K562 (cell line): ENCODE data around the gene GPHA2. TPM values are rescaled to one million over a fixed set of nuclear protein-coding genes. Genes with fewer than 3 reads are reported as not detected.

Experiments used
- ATAC-seq: fragments of 200-7000 bp; cut with Tn5 transposase; 3 replicates; pipeline ENCODE4 v1.9.1; 2020; ENCODE audit warnings: moderate library complexity
- BruUV-seq: library from RNA; stranded (reverse); fragments of 400-500 nt; replicated peaks from 2 replicates; lab custom pipeline; 2021; lab: Mats Ljungman, UMichigan
- CTCF ChIA-PET: fragments of 300-600 bp; formaldehyde crosslinking; extraction: SDS; loops from one replicate; lab custom pipeline; 2021; ENCODE audit warnings: low intra/inter-chr PET ratio; lab: Yijun Ruan, JAX
- POLR2A ChIA-PET: fragments of 300-600, 350-650 bp; sonication (Branson Sonifier 250); formaldehyde crosslinking; extraction: SDS; loops from one replicate; lab custom pipeline; 2021; ENCODE audit warnings: antibody characterized with exemption, inconsistent platforms; lab: Yijun Ruan, JAX
- DNase-seq, 4 experiments: peaks; one replicate each; pipeline versions ENCODE4 v3.0.0 to v3.0.0-alpha.2; 2011 to 2018; ENCODE audit warnings: low spot score in 3 of 4, mixed read lengths in 3 of 4; ENCODE audit errors: extremely low read depth in 1 of 4
- FAIRE-seq: peaks from 2 replicates; lab custom pipeline; 2011; peaks lifted over from hg19 to GRCh38; lab: Jason Lieb, UNC
- H2AFZ ChIP-seq: 2 replicates; pipeline ENCODE4 v1.6.0; 2011; ENCODE audit warnings: low read depth, low read length, control low read depth, inconsistent platforms
- H3K27ac ChIP-seq: fragments of 200-600 bp; 3 replicates; pipeline ENCODE4 v1.8.0; 2011; ENCODE audit warnings: low read depth, mild to moderate bottlenecking, control low read depth, inconsistent platforms, low read length, moderate library complexity, mixed read lengths; ENCODE audit errors: extremely low read depth
- H3K27me3 ChIP-seq, 2 experiments: fragments of 300-600 bp in 1 of 2; 2 replicates in 1 of 2; 3 replicates in 1 of 2; pipeline versions ENCODE4 v1.6.0 to v1.8.0; 2011; ENCODE audit warnings: inconsistent platforms in 2 of 2, low read length in 2 of 2, mild to moderate bottlenecking in 1 of 2, mixed read lengths in 1 of 2, moderate library complexity in 1 of 2; ENCODE audit not compliant: control insufficient read depth in 2 of 2, insufficient read depth in 2 of 2
- H3K36me3 ChIP-seq: fragments of 300-600 bp; 3 replicates; pipeline ENCODE4 v1.8.0; 2011; ENCODE audit warnings: mild to moderate bottlenecking, low read length, inconsistent platforms; ENCODE audit not compliant: control insufficient read depth, insufficient read depth
- H3K4me1 ChIP-seq, 2 experiments: fragments of 200-600 bp in 1 of 2; replicated peaks in 1 of 2; 2 replicates in 1 of 2; 3 replicates in 1 of 2; pipeline versions ENCODE4 v1.5.1 to v1.8.0; 2011; ENCODE audit warnings: inconsistent platforms in 2 of 2, low read length in 2 of 2, mild to moderate bottlenecking in 1 of 2, mixed read lengths in 1 of 2, moderate library complexity in 1 of 2; ENCODE audit not compliant: control insufficient read depth in 2 of 2, insufficient read depth in 2 of 2
- H3K4me2 ChIP-seq: 2 replicates; pipeline ENCODE4 v1.6.1; 2011; ENCODE audit warnings: low read length, control low read depth, inconsistent platforms, mixed read lengths; ENCODE audit not compliant: insufficient read depth
- H3K4me3 ChIP-seq: fragments of 200-600 bp; sonication (generic), shearing (Covaris generic); 2 replicates; pipeline ENCODE4 v1.5.1; 2016; ENCODE audit warnings: control low read depth, inconsistent platforms
- H3K79me2 ChIP-seq: fragments of 200-600 bp; 3 replicates; pipeline ENCODE4 v1.8.0; 2011; ENCODE audit warnings: low read length, inconsistent platforms; ENCODE audit not compliant: control insufficient read depth, insufficient read depth
- H3K9ac ChIP-seq, 2 experiments: 2 replicates each; pipeline versions ENCODE4 v1.6.0 to v1.6.1; 2011; ENCODE audit warnings: low read depth in 2 of 2, low read length in 2 of 2, control low read depth in 1 of 2, inconsistent platforms in 1 of 2, mild to moderate bottlenecking in 1 of 2, mixed read lengths in 1 of 2; ENCODE audit not compliant: insufficient read depth in 1 of 2
- H3K9me1 ChIP-seq: one replicate; pipeline ENCODE4 v1.6.0; 2011; ENCODE audit warnings: inconsistent platforms, mild to moderate bottlenecking, low read length, moderate library complexity; ENCODE audit not compliant: control insufficient read depth, insufficient read depth
- H3K9me3 ChIP-seq: replicated peaks from 2 replicates; pipeline ENCODE4 v1.5.1; 2011; ENCODE audit warnings: low read depth, low read length, inconsistent platforms; ENCODE audit not compliant: control insufficient read depth, insufficient read depth
- H4K20me1 ChIP-seq: replicated peaks from 2 replicates; pipeline ENCODE4 v1.6.1; 2011; ENCODE audit warnings: low read length, inconsistent platforms, mixed read lengths; ENCODE audit not compliant: control insufficient read depth, insufficient read depth
- ATF4 ChIP-seq: fragments of 450-650 bp; formaldehyde crosslinking; IDR thresholded peaks from 2 replicates; pipeline ENCODE4 v1.4.0; 2022; ENCODE audit warnings: mild to moderate bottlenecking, moderate library complexity
- DPF2 ChIP-seq: fragments of 450-650 bp; IDR thresholded peaks from 2 replicates; pipeline ENCODE4 v1.6.1; 2016
- FOSL1 ChIP-seq: fragments of 200-800 bp; sonication (Bioruptor generic); conservative IDR thresholded peaks from 2 replicates; pipeline ENCODE4 v1.6.1; 2016; ENCODE audit warnings: missing genetic modification characterization, missing compliant biosample characterization
- MBD1 ChIP-seq: fragments of 250-450 bp; sonication (Bioruptor Pico); IDR thresholded peaks from 2 replicates; pipeline ENCODE4 v1.8.0; 2022; ENCODE audit warnings: inconsistent platforms
- MBD2 ChIP-seq: sonication (generic); IDR thresholded peaks from 2 replicates; pipeline ENCODE4 v1.6.1; 2016; ENCODE audit warnings: low read depth, borderline replicate concordance
- NKRF ChIP-seq: fragments of 450-650 bp; IDR thresholded peaks from 2 replicates; pipeline ENCODE4 v1.6.1; 2016; ENCODE audit warnings: borderline replicate concordance
- RBM14 ChIP-seq: fragments of 200-400 bp; formaldehyde crosslinking; IDR thresholded peaks from 2 replicates; pipeline ENCODE4 v1.6.1; 2018; ENCODE audit warnings: low read depth, mild to moderate bottlenecking, low read length, moderate library complexity, borderline replicate concordance; ENCODE audit not compliant: insufficient read depth
- SPI1 ChIP-seq: IDR thresholded peaks from 2 replicates; pipeline ENCODE4 v1.6.1; 2011; ENCODE audit warnings: low read depth, low read length, control low read depth, borderline replicate concordance
- TEAD2 ChIP-seq: fragments of 450-650 bp; IDR thresholded peaks from 2 replicates; pipeline ENCODE4 v1.6.1; 2016; ENCODE audit warnings: missing genetic modification characterization, control low read depth, missing compliant biosample characterization
- VEZF1 ChIP-seq: fragments of 200-800 bp; sonication (Bioruptor generic); IDR thresholded peaks from 2 replicates; pipeline ENCODE4 v1.6.1; 2017; ENCODE audit warnings: missing genetic modification characterization, missing compliant biosample characterization
- ZFP30 ChIP-seq: fragments of 250-450 bp; sonication (Bioruptor Pico); IDR thresholded peaks from 2 replicates; pipeline ENCODE4 v1.8.0; 2022; ENCODE audit warnings: moderate library complexity, mild to moderate bottlenecking, inconsistent platforms, borderline replicate concordance
- ZNF212 ChIP-seq: fragments of 450-650 bp; formaldehyde crosslinking; IDR thresholded peaks from 2 replicates; pipeline ENCODE4 v1.4.0; 2020; ENCODE audit warnings: mild to moderate bottlenecking
- ZNF778 ChIP-seq: fragments of 450-650 bp; formaldehyde crosslinking; IDR thresholded peaks from 2 replicates; pipeline ENCODE4 v1.4.0; 2020; ENCODE audit warnings: mild to moderate bottlenecking, moderate library complexity
- ZSCAN32 ChIP-seq: fragments of 450-650 bp; formaldehyde crosslinking; IDR thresholded peaks from 2 replicates; pipeline ENCODE4 v1.4.0; 2020; ENCODE audit warnings: mild to moderate bottlenecking, moderate library complexity
- WGBS: fragments of 100-300 bp; shearing (Covaris generic); methylation state at CpG from one replicate; pipeline ENCODE4 v1.1.6; 2016; ENCODE audit warnings: low coverage, mixed read lengths; ENCODE audit not compliant: insufficient coverage; ENCODE audit errors: missing lambda C conversion rate; 5-methylcytosine and 5-hydroxymethylcytosine counted together
- in situ Hi-C: fragments of 300-500 bp; cut with MboI; formaldehyde crosslinking; loops from 4 replicates; pipeline ENCODE4 v1.15.0; 2018; ENCODE audit warnings: inconsistent platforms, mixed read lengths
- intact Hi-C: fragments of 100-400 bp; cut with micrococcal nuclease; formaldehyde crosslinking; loops from 2 replicates; pipeline ENCODE4 v1.14.2; 2022
- polyA plus RNA-seq, 8 experiments: library from polyadenylated mRNA; depleted of rRNA in 4 of 8; stranded (reverse) in 5 of 8; unstranded in 3 of 8; fragments of >200 nt; fragmentation: Nextera tagmentation in 2 of 8; fragmentation: Illumina TruSeq in 1 of 8; extraction: Ambion mirVana in 2 of 8; extraction: Trizol in 1 of 8; gene quantifications; 2 replicates each; pipeline versions ENCODE4 v1.2.1 to v1.2.3, GENCODE V29; 2011 to 2014; ENCODE audit warnings: inconsistent platforms in 1 of 8, missing spikeins in 1 of 8
- total RNA-seq, 7 experiments: library from RNA; depleted of rRNA in 6 of 7; stranded (reverse); fragments of >200 nt in 6 of 7; fragmentation: Illumina TruSeq in 2 of 7; extraction: Trizol in 2 of 7; gene quantifications; 2 replicates each; pipeline versions ENCODE4 v1.2.1 to v1.2.3, GENCODE V29; 2011 to 2021; ENCODE audit warnings: low replicate concordance in 1 of 7

GPHA2 gene
- total and polyA plus RNA-seq, 9 of the 15 experiments (the other 6 are each of a cell fraction or from before 2014, with no cell fraction given), result 0.17 to 0.22 TPM; not detected in 7

GRCh38 chr11:64916775-64917662 lies 18.7 kb downstream of the GPHA2 start, which contains the start of gene ATG2A:
Gene ATG2A (minus strand): TSS chr11:64917209. CDS start chr11:64917135, 74 bp downstream.
- in situ Hi-C loops (no loop called here), intact Hi-C loops (loop anchor here (1.0 kb wide), 2 partner anchors 28 to 79 kb away; partner anchors contain the start of gene BATF2)
- DNase-seq, result peak; percentile 93 to 99 (median 95)
- no peaks in the 10 kb centered on the region for H4K20me1 ChIP-seq
- peak within 1 kb of the TSS; percentile 87 for H3K27ac ChIP-seq
- peak within 1 kb of the TSS; percentile 73 for H2AFZ ChIP-seq
- peaks cover 20 to 47% of the 10 kb centered on the region in 2 experiments; a peak in 4 of 5 replicates for H3K4me1 ChIP-seq
- POLR2A ChIA-PET, result interaction anchor here (0.6 to 1.0 kb wide), 3 partner anchors 7 to 407 kb away, joined by 3 to 4 read pairs (median 3); partner anchors contain the start of genes PPP2R5B and SF1
- H3K79me2 ChIP-seq, result peaks cover 26% of the 10 kb centered on the region
- H3K4me3 ChIP-seq, result peak within 1 kb of the TSS; percentile 87
- peaks cover 22% of the 10 kb centered on the region; the same call in 1 of the 3 replicates for H3K36me3 ChIP-seq
- peaks cover under 1% of the 10 kb centered on the region for H3K9me1 ChIP-seq
- peak within 1 kb of the TSS; percentile 98 for H3K4me2 ChIP-seq
- peak; percentile 100 for FAIRE-seq
- H3K9ac ChIP-seq, result peak within 1 kb of the TSS; percentile 92 to 100
- H3K27me3 ChIP-seq, result no peaks in the 10 kb centered on the region
- H3K9me3 ChIP-seq, result no peaks in the 10 kb centered on the region
- CTCF ChIA-PET, result interaction anchor here (1.2 kb wide), 1 partner anchor 96 kb away, joined by 3 read pairs; no protein-coding TSS in a partner anchor
- WGBS, result under 1% methylated on average over 57 of the region's 57 CpGs
- BruUV-seq, result no TSS peak
- peak; percentile 96 for ATAC-seq
- no peak for TF ChIP-seq ATF4 (CRISPR knock-in tag)
- no peak for TF ChIP-seq MBD1 (CRISPR knock-in tag)
- no peak; the same call in 1 of the 2 replicates for TF ChIP-seq DPF2
- TF ChIP-seq VEZF1 (CRISPR knock-in tag), result peak; percentile 78
- no peak for TF ChIP-seq TEAD2 (tag)
- no peak for TF ChIP-seq ZNF212 (CRISPR knock-in tag)
- peak; percentile 38; the same call in 1 of the 2 replicates for TF ChIP-seq NKRF
- no peak for TF ChIP-seq FOSL1 (tag)
- no peak for TF ChIP-seq ZFP30 (CRISPR knock-in tag)
- TF ChIP-seq ZSCAN32 (CRISPR knock-in tag), result no peak
- TF ChIP-seq RBM14, result no peak
- no peak for TF ChIP-seq SPI1
- peak; percentile 93 for TF ChIP-seq MBD2
- no peak for TF ChIP-seq ZNF778 (CRISPR knock-in tag)
